GM19099 (cell line): ENCODE measurements around the gene BCL11A.

Source experiments
- POLR2A ChIP-seq: IDR thresholded peaks from 3 replicates; pipeline ENCODE4 v1.6.1; 2011; ENCODE audit warnings: low read depth; ENCODE audit not compliant: insufficient read length; ENCODE audit errors: extremely low read depth

BCL11A gene

GRCh38 chr2:60553495-60554073 is at the start of gene BCL11A:
Gene BCL11A, minus strand, starts transcription at chr2:60553654. Its CDS starts 384 bp downstream, at chr2:60553270.
- peak; percentile 48 for TF ChIP-seq POLR2A

- TF ChIP-seq POLR2A, result no peak
These were observed 49.5 kb upstream of the BCL11A start for GRCh38 chr2:60602828-60603532.

DNA sequence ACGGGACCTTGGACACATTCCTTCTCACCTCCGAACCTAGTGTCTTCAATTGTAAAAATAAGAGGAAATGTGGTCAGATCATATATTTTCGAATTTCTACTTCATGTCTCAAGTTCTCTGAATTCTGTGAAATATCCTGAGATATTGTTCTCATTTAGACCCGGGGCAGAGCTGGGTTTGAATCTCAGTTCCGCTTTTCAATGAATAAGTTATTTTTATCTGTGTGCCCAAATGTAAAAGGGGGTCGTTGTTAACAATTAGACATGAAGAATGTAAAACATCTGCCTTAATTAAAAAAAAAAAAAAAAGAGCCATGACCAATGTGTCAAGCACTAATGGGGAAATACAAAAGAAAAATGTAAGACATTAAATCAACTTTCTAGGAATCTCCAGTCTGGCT is 48.9 kb upstream of the BCL11A start:
- no peak for TF ChIP-seq POLR2A

DNA sequence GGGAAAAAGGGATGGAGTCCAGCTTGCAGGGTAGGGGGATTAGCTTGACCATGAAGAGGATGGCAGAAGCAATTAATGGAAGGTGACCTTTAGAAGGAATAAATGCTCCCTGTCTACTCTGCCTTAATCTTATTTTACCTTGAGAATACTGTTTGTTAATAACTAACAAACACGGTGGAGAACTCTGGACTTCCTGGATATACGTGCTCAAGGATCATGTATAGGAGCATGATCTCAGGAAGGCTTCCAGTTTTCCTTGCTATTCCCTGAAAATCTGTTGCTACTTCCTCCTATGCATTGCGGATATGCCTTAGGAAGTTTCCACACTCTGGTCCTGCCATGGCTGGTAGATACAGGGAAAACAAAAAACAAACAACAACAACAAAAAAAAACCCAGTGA is 44.8 kb upstream of the BCL11A start:
- TF ChIP-seq POLR2A, result no peak

- no peak for TF ChIP-seq POLR2A
These were observed 43.9 kb upstream of the BCL11A start for GRCh38 chr2:60597346-60597745.

GRCh38 chr2:60596411-60596810 is 43.0 kb upstream of the BCL11A start:
- no peak for TF ChIP-seq POLR2A

- TF ChIP-seq POLR2A, result no peak
These were observed 42.5 kb upstream of the BCL11A start for GRCh38 chr2:60595953-60596352.

DNA sequence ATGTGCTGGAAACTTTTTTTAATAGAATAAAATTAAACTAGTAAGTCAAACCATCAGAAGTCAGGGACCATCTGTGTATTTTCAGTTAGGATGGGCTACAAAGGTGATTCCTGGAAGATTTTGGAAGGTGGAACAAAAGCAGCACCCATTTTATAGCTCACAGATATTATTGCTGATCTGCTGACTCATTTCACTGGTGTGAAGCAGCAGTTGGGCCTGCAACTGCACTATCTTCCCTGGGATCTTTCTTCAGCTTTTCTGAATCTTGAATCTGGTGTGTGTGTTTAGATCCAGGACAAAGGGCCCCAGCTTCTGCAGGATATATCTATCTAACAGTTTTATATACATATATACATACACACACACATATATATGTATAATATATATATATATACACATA is 35.6 kb upstream of the BCL11A start:
- no peak for TF ChIP-seq POLR2A

GRCh38 chr2:60586081-60586480 is 32.6 kb upstream of the BCL11A start:
- no peak for TF ChIP-seq POLR2A

- no peak for TF ChIP-seq POLR2A
These were observed 31.8 kb upstream of the BCL11A start for GRCh38 chr2:60585276-60585675.

GRCh38 chr2:60583604-60584003 is 30.1 kb upstream of the BCL11A start:
- no peak for TF ChIP-seq POLR2A

- TF ChIP-seq POLR2A, result no peak
These were observed 28.2 kb upstream of the BCL11A start for GRCh38 chr2:60581433-60582282.

DNA sequence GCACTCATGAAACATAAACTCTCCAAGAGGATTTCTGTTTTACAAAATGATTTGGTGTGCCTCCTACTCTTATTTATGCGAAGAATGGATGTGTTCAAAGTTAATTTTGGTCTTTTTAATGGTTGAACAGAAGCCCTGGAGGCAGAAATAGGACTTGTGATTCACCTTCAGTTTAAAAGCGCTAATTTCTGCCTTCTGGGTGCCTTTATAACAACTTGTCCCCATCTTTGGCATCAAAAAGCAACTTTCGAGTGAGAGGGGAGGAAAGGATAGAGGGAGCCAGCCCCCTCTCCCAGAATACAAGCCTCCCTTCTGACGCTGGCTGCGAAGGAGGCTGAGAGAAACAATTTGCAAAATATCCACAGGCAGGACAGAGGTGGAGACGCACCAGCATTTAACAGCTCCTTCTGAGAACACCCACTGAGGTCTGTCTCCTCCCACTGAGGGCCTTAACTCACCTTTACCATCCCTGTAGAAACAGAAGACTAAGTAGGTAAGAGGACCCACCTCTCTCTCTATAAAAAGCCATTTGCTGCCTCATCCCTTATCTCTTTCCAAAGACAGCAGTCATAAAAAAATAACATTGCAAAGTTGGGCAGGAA is 24.3 kb upstream of the BCL11A start:
- no peak for TF ChIP-seq POLR2A

DNA sequence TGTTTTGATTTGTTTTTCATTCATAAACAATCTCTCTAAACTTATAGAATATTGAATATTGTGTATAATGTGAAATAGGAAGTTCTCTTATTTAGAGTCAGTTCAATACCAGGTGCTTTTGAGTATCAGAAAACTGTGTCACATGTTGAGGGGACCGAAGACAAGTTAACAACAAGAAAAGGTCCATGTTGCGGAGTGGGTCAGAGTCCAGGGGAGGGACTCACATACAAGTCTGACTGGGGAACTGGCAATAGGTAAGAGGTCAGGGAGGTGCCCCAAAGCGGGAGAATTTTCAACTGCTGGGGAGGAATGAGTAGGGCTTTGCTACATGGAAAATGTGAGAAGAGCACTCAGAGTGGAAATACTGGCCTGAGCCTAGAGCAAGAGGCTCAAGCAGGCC is 19.8 kb upstream of the BCL11A start:
- no peak for TF ChIP-seq POLR2A

- TF ChIP-seq POLR2A, result no peak
These were observed 16.8 kb upstream of the BCL11A start for GRCh38 chr2:60570251-60570650.

- TF ChIP-seq POLR2A, result no peak
These were observed 16.2 kb upstream of the BCL11A start for GRCh38 chr2:60569680-60570111.
